ENCODE data around the gene SDK1.

- TF ChIP-seq, protein P1, sequence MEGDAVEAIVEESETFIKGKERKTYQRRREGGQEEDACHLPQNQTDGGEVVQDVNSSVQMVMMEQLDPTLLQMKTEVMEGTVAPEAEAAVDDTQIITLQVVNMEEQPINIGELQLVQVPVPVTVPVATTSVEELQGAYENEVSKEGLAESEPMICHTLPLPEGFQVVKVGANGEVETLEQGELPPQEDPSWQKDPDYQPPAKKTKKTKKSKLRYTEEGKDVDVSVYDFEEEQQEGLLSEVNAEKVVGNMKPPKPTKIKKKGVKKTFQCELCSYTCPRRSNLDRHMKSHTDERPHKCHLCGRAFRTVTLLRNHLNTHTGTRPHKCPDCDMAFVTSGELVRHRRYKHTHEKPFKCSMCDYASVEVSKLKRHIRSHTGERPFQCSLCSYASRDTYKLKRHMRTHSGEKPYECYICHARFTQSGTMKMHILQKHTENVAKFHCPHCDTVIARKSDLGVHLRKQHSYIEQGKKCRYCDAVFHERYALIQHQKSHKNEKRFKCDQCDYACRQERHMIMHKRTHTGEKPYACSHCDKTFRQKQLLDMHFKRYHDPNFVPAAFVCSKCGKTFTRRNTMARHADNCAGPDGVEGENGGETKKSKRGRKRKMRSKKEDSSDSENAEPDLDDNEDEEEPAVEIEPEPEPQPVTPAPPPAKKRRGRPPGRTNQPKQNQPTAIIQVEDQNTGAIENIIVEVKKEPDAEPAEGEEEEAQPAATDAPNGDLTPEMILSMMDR (IDR thresholded peaks at IDR 0.05; ENCODE audit: extremely low read depth in 1 of 2, insufficient read depth in 1 of 2, low read depth in 1 of 2, low read length in 2 of 2): no peak
- TF ChIP-seq POLR2AphosphoS5 (IDR thresholded peaks at IDR 0.05; ENCODE audit: insufficient read depth, low read depth, low read length): no peak
- TF ChIP-seq POLR2A (IDR thresholded peaks at IDR 0.05; ENCODE audit: low read depth, low read length): no peak
- no peak for TF ChIP-seq EZH2 (IDR thresholded peaks at IDR 0.05; ENCODE audit: borderline replicate concordance, low read depth, low read length, severe bottlenecking)
Observed at GRCh38 chr7:4241791-4242190, 940.7 kb downstream of the SDK1 start.

Data from endothelial cell of umbilical vein (primary cell).